ENCODE data around the gene SCARB1. TPM values are rescaled to one million over a fixed set of nuclear protein-coding genes. Genes with fewer than 3 reads are reported as not detected.
A peak's percentile ranks its signal among the peaks of the same experiment; 100 is the strongest.

The SCARB1 gene
- total RNA-seq, 1 donor from 2014 or later, result 8.7 TPM

GRCh38 chr12:124730455-124730932, 133.2 kb downstream of the SCARB1 start:
- DNase-seq (ENCODE audit: low spot score), result peak; percentile 91

GRCh38 chr12:124727922-124728321, 135.7 kb downstream of the SCARB1 start:
- no peak for DNase-seq (ENCODE audit: low spot score)

GRCh38 chr12:124727264-124727800, 136.3 kb downstream of the SCARB1 start:
- peak; percentile 47 for DNase-seq (ENCODE audit: low spot score)

Other genes starting within 250 kb of the SCARB1 start
- gene UBC, start 50.8 kb upstream of the SCARB1 start, total RNA-seq (ENCODE audit: insufficient read depth, low replicate concordance), result 1,088 TPM
- 9.1 TPM for gene DHX37, start 125.3 kb upstream of the SCARB1 start, total RNA-seq (ENCODE audit: insufficient read depth, low replicate concordance)
- 3.1 TPM for gene BRI3BP, start 129.8 kb upstream of the SCARB1 start, total RNA-seq (ENCODE audit: insufficient read depth, low replicate concordance)
- gene AACS, start 201.6 kb upstream of the SCARB1 start, total RNA-seq (ENCODE audit: insufficient read depth, low replicate concordance), result 19.7 TPM